Adrenal gland (tissue), 12 donors: ENCODE data around the gene EML1. TPM values are rescaled to one million over a fixed set of nuclear protein-coding genes. Genes with fewer than 3 reads are reported as not detected.

Source experiments
- DNase-seq, 7 donors: peaks; one replicate each; pipeline ENCODE4 v3.0.0-alpha.2; 2019 to 2020
- H3K27ac ChIP-seq, 5 donors: fragments of 200-600 bp; sonication (generic) in 4 of 5; 1 replicate in 3 of 5; 2 replicates in 2 of 5; pipeline versions ENCODE4 v1.5.1 to v1.8.0; 2016 to 2020; ENCODE audit warnings: mild to moderate bottlenecking in 1 of 5
- H3K27me3 ChIP-seq: fragments of 200-600 bp; 2 replicates; pipeline ENCODE4 v1.8.0; 2021
- H3K36me3 ChIP-seq, 2 donors: fragments of 200-600 bp; replicated peaks in 1 of 2; 1 replicate in 1 of 2; 2 replicates in 1 of 2; pipeline versions ENCODE4 v1.5.1 to v1.8.0; 2018 to 2022
- H3K4me1 ChIP-seq, 2 donors: fragments of 200-600 bp; replicated peaks in 1 of 2; 1 replicate in 1 of 2; 2 replicates in 1 of 2; pipeline versions ENCODE4 v1.5.1 to v1.8.0; 2018 to 2021
- H3K4me3 ChIP-seq, 4 donors: fragments of 200-600 bp; sonication (generic) in 3 of 4; one replicate each; pipeline ENCODE4 v1.5.1; 2016 to 2018
- H3K9me3 ChIP-seq, 3 donors: fragments of 200-600 bp; sonication (generic) in 1 of 3; replicated peaks in 1 of 3; 1 replicate in 2 of 3; 2 replicates in 1 of 3; pipeline versions ENCODE4 v1.5.1 to v1.8.0; 2016 to 2021
- CTCF ChIP-seq, 6 experiments: fragments of 450-650 bp in 4 of 6; fragments of 200-600 bp in 2 of 6; sonication (generic) in 1 of 6; IDR thresholded peaks; 1 replicate in 5 of 6; 2 replicates in 1 of 6; pipeline versions ENCODE4 v1.5.1 to v1.8.0; 2016 to 2021; ENCODE audit warnings: antibody characterized with exemption in 6 of 6, mild to moderate bottlenecking in 2 of 6, moderate library complexity in 1 of 6
- POLR2A ChIP-seq, 2 donors: fragments of 450-650 bp; IDR thresholded peaks; one replicate each; pipeline ENCODE4 v1.6.1; 2017; ENCODE audit warnings: antibody characterized with exemption in 2 of 2, mild to moderate bottlenecking in 2 of 2, moderate library complexity in 1 of 2
- WGBS, 4 donors: extraction: QIAGEN DNeasy Blood & Tissue Kit in 2 of 4; methylation state at CpG; one replicate each; pipeline versions ENCODE4 v1.1.5 to v1.1.7; 2013 to 2017; 5-methylcytosine and 5-hydroxymethylcytosine counted together
- intact Hi-C, 2 donors: fragments of 100-400 bp; cut with DNase I; formaldehyde crosslinking; loops; one replicate each; pipeline versions ENCODE4 v1.14.1 to v1.15.0; 2022 to 2023
- polyA plus RNA-seq, 3 donors: library from polyadenylated mRNA; stranded (reverse); fragments of 200-250 nt in 2 of 3; fragments of 350-450 nt in 1 of 3; fragmentation: Illumina TruSeq in 1 of 3; extraction: RNeasy Lipid Tissue Mini Kit (QIAGEN cat#74804) in 1 of 3; gene quantifications; one replicate each; pipeline ENCODE4 v1.2.3, GENCODE V29; 2013 to 2014
- total RNA-seq, 9 donors: library from RNA; depleted of rRNA in 4 of 9; stranded (reverse); fragments of >200 nt in 4 of 9; fragments of 120-200 nt in 1 of 9; fragmentation: NEBNext Ultra II Directional in 1 of 9; extraction: Animal tissue kit (Norgen Biotek cat#: 25700) in 1 of 9; gene quantifications; one replicate each; pipeline versions ENCODE4 v1.1.0 to v1.2.4, GENCODE V29; 2013 to 2023
- donor health status: healthy with polysubstance abuse.
- donor health status: Bipolar disorder and iron deficiency.
- donor health status: DM: yes; HTN: yes; CAD: no.
- donor health status: DM: no; HTN: no; CAD: no.
- donor health status: DM: no; HTN: no; CAD: no.
- donor health status: DM: yes; HTN: yes; CAD: no.

EML1 gene
- total and polyA plus RNA-seq, 12 donors = 5.5 to 59.5 (median 16.2) TPM

- Histone ChIP-seq H3K27ac (no peak overlapping the region), H3K9me3 (no peaks in the 10 kb centered on the region), H3K4me3 (no peak overlapping the region), H3K4me1 (no peaks in the 10 kb centered on the region), H3K36me3 (no peaks in the 10 kb centered on the region), H3K27me3 (no peaks in the 10 kb centered on the region)
- TF ChIP-seq POLR2A (IDR thresholded peaks at IDR 0.05) = no peak
- TF ChIP-seq CTCF (IDR thresholded peaks at IDR 0.05) = no peak
- 88 to 94% (median 93%) methylated on average over 6 to 7 of the region's 7 CpGs for WGBS, 4 donors
- no peak for DNase-seq
- intact Hi-C loops = no loop called here
These were observed 115.5 kb downstream of the EML1 start for GRCh38 chr14:99908653-99909250.

- Histone ChIP-seq H3K36me3 (peaks cover 0 to 7% of the 10 kb centered on the region in 2 donors), H3K27ac (no peak overlapping the region), H3K9me3 (no peaks in the 10 kb centered on the region), H3K4me3 (no peak overlapping the region), H3K4me1 (no peaks in the 10 kb centered on the region), H3K27me3 (no peaks in the 10 kb centered on the region)
- no peak for DNase-seq
- TF ChIP-seq POLR2A (IDR thresholded peaks at IDR 0.05) (no peak), CTCF (IDR thresholded peaks at IDR 0.05) (no peak)
- intact Hi-C loops = no loop called here
- 90 to 94% (median 92%) methylated on average over 12 of the region's 12 CpGs for WGBS, 4 donors
These were observed 116.4 kb downstream of the EML1 start for GRCh38 chr14:99909513-99910064.

GRCh38 chr14:99910337-99911309 lies 117.4 kb downstream of the EML1 start:
- Histone ChIP-seq H3K4me3 (no peak overlapping the region), H3K9me3 (no peaks in the 10 kb centered on the region), H3K27me3 (no peaks in the 10 kb centered on the region), H3K4me1 (no peaks in the 10 kb centered on the region), H3K36me3 (peaks cover 0 to 7% of the 10 kb centered on the region in 2 donors), H3K27ac (no peak overlapping the region)
- intact Hi-C loops = no loop called here
- no peak for DNase-seq
- TF ChIP-seq CTCF (IDR thresholded peaks at IDR 0.05) (no peak), POLR2A (IDR thresholded peaks at IDR 0.05) (no peak)
- WGBS, 4 donors = 89 to 93% (median 91%) methylated on average over 11 of the region's 11 CpGs
